Mucosa of gallbladder (tissue), 1 donor: ENCODE data around the gene GRIA1. TPM values are rescaled to one million over a fixed set of nuclear protein-coding genes. Genes with fewer than 3 reads are reported as not detected.

Experiments
- DNase-seq: peaks from one replicate; pipeline ENCODE4 v3.0.0-alpha.2; 2020; ENCODE audit warnings: low spot score
- total RNA-seq: library from RNA; stranded (reverse); gene quantifications from one replicate; pipeline ENCODE4 v1.2.1, GENCODE V29; 2021
- donor health status: DM: no; HTN: no; CAD: no.

GRIA1 gene
- total RNA-seq, 1 donor from 2014 or later: not detected

DNA sequence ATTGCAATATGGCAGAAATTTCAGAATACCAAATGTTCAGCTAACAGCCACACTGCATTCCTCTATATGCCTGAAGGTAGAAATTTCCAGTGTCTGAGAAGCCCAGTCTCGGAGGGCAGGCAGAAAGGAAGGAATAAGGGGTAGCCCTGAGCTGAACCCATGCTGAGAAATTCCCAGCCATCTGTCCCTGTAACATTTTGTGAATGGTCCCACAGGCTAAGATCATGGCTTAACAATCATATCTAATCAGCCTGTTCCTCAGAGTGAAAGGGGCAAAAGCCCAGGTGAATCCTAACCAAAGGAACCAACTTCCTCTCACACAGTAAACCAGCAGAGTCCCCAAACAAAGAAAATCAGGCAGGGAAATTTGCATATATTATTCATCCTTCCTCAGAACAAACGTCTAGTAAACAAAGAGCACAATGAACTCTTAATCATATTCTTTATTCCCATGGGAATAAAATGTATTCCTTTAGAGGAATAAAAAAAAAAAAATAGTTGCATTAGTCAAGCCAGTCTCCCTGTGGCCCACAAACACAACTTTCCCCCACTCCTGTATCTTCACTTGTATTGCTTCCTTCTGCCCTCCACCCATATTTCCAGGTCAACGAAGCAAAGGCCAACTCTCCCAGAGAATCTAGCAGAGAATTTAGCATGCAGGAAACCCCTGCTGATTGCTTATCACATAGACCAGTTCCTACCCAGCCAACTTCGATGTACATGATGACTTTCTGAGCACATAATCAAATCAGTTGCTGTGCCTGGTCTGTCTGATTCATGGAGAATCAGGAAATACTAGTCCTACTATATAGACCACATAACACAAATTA lies 290.6 kb downstream of the GRIA1 start:
- DNase-seq: no peak

DNA sequence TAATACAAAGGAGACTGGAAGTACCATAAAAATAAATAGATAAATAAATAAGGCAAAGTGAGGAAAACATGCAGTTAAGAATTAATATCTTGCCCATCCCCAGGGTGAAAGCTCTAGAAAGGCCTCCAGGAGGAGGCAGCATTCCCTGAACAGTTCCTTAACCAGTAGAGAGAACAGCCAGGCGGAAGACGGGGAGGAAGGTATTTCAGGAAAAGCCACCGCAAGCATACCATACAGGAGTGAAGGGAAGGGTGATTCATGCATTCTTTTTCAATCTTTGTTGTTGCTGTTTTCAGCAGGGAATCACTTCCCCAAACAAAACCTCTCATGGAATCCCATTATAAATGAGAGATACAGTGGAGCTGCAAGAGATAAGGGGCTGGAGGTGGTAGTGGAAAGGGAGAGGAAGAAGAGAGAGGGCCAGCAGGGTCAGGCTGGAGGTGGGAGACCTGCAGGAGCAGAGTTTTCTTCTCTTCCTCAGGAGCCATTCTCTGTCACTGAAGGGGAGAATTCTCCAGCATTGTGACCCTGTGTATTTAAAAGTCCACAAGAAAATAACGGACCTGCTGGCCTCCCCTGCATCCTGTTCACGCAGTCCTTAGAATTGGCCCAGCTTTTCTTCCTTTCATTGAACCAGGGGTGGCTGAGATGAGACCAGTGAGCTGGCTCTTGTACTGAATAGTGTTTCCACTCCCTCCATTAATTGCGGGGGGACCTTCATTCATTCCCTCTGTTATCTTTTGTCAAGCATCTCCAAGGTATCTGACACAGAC lies 292.3 kb downstream of the GRIA1 start:
- DNase-seq: no peak

DNA sequence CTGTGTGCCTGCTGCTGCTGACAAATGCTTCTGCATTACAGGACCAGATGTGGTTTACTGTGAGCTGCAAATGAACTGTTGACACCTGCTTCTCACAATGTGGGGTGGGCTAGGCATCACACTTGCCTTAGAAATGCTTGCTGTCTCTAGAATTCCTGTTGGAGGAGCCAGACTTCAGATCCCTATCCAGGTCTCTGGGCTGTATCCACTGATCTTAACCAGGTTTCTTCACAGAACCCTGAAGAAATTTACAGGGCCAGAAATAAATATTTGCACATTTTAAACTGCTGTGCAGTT lies 292.8 kb downstream of the GRIA1 start:
- DNase-seq: no peak

DNA sequence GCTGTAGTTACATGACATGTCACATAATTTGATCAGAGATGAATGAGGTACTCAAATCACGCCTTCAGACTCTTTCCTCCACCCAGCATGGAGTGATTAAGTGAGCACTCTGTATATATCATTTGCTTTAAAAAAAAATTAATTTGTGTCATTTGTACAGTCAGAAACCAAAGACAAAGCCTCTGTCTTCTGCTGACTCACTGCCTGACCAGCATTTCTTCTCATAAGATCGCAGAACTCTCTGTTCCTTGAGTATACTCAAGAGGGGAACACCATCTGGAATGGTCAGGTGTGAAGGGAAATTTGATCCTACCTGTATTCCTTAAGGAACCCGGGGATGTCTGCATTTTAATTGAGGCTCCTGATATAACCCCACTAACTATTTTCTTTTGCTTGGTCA lies 293.8 kb downstream of the GRIA1 start:
- no peak for DNase-seq

DNA sequence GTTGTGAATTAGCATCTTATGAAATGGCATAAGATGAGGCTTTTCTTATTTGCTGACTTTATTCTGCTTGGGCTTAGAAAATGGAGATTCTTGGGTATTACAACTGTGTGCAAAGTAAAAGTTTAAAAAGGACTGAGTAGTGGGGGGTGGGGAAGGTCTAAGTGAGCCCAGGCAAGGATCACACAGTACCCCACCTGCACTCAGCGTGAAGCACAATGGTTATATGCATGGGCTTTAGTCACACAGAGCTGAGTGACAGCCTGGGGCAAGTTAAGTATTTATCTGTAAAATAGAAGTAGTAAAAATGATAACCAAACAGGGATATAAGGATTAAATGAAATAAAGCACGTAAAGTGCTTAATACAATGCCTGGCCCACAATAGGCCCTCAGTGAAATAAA lies 300.9 kb downstream of the GRIA1 start:
- DNase-seq: no peak

DNA sequence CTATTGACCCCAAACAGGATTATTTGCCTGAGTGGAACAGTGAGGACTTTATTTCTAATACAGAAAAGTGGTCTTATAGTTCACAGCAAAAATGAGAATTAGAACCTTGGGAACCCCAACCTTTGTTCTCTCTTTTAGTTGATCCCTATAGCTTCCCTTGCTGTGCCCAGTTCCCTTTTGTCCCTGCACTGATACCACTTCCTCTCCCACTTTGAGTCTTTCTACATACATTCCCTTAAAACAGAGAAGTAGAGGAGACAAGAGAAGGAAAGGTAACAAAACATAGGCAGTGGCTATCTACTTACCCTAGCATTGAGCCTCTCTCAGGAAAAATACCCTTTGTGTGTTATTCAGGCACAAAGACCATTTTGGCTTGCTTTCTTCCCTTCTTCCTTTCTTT lies 301.8 kb downstream of the GRIA1 start:
- DNase-seq: no peak

DNA sequence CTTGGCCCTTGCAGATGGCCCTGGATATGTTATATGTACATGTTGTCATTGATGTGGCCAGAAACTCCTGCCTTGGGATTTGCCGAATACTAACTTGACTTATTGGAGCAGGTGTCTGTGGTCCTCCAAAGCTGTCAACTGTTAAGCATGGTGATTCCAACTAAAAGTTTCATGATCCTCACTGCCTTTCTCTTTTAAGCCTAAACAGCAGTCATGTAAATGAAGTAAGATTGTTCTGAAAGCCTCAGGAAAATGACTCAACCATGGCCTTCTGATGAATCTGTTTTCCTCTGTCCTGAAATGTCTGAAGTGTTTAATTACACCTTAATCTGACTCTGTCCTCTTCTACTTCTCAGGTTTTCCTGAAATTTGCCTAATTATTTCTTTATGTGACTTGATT lies 303.2 kb downstream of the GRIA1 start:
- DNase-seq: no peak

DNA sequence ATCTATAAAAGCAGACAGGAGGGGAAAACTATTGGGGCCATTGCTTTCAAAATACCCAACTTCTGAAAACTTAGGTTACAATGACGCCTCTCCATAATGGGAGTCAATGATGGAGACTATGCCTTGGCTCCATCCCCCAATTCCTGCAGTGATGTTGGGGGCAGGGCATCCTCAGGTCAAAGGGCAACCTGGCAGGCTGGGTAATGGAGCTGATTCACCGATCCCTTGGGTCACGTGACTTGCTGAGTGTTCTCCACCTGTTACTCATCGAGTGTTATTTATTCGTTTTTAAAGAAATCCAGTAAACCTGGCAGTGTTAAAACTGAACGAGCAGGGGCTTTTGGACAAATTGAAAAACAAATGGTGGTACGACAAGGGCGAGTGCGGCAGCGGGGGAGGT lies 303.9 kb downstream of the GRIA1 start:
- no peak for DNase-seq

DNA sequence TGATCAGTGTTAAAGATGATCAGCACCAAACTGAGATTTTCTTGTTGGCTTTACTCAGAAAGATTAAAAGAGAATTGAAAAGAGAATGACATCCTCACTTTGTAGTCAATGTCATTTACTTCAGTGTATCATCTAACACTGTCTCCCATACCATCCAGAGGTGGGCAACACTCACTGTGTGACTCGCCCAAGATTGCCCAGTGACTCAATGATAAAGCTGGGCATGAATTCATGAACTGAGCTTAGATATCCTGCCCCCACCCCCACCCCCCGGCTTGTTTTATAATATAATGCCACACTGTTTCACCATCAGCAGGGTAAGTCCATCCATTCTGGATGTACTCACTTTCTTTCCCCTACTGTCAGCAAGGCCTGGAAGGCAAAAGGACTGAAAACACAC lies 306.1 kb downstream of the GRIA1 start:
- no peak for DNase-seq

DNA sequence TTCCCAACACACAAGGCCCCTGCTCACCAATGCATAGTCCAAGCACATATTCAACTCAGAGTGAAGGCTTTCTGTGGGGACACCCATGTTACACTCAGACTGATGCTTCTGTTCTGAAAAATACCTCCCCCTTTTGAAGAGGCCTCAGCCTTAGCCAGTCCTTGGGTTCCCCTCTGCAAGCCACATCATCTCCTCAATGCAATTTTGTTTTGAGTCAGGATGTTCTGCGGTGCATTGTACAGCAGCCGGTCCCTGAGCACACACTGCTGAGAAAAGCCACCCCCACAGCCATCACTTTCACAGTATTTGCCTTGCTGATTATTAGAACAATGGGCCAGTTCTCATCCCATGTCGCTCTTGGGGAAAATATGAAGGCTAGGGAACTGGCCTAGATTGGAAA lies 307.0 kb downstream of the GRIA1 start:
- DNase-seq: no peak

DNA sequence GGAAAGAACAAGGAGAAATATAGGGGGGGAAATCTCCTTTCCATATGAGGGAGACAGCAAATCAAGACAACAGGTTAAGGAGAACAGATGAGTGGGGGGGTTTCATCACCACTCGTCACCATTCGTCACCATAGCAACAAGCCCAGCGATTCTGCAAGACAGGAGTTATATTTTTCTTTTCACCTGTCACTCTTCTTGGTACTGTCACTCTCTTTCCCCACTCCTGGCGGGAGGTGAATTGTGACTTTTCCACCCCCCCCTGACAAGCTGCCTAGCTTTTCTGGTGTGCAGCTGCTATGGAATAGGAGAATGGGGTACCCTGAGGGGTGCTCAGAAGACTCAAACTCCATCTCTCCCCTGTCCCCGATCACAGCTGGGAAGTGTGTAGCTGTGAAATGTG lies 308.4 kb downstream of the GRIA1 start:
- DNase-seq: no peak

DNA sequence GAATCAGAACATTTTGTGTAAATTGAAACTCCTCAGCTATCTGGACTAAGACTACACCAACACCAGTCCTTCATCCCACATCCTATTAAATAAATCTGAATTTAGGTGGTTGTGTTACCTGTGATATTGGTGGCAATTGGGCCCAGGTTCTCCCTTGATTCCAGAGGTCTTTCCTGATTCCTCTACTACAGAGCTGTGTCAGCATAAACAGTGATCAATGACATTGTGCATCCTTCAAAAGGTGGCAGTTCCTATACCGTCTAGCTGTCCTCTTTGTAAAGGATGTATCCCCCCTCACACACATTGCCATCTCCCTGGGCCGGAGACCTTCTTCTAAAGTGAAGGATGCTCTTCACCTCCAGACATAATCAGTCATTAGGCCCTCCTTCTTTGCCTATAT lies 309.0 kb downstream of the GRIA1 start:
- no peak for DNase-seq

DNA sequence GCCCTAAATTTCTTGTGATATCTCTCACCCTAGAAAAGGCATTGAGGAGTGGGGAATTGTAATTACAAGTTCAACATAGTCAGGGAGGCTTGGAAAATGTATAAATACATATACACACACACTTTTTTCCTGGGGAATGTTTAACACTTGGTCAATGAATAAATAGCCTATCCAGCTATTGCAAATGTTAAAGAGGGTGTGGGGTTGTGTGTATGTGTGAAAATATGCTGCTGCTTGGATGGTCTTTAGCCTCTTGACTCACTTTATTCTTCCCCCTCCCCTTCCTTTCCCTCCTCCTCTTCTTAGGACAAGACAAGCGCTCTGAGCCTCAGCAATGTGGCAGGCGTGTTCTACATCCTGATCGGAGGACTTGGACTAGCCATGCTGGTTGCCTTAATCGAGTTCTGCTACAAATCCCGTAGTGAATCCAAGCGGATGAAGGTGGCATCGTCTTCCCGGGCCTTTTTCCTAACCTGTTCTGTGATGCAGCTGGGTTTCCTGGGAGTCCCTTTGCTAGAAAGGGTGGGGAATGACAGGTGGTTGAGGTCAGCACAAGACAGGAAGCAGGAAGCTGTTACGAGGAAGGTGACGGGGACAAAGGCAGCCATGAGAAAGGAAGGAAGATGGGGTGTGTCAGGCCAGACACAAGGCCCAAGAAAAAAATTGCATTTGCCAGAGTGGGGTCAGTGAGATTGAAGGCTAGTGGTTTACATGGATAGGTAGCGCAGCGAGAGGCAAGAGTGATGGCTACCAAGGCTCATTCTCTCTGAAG lies 311.8 kb downstream of the GRIA1 start:
- DNase-seq: no peak

DNA sequence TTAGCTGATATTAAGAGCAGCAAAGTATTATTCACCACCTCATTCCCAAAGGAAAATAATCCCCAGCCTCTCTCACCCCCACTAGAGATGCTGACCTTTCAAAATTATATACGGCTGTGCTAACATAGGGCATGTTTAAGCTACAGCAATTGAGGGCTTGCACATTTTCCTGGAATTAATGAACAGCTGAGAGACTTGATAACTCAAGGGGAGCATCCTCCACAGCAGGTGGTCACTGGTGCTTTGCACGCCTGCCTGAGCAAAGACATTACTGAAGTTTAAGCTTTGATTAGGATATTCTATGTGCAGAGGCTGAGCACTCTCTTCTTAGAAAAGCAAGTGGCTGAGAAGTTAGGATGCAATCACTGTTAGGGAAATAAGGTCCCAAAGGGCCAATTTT lies 317.3 kb downstream of the GRIA1 start:
- DNase-seq: no peak

DNA sequence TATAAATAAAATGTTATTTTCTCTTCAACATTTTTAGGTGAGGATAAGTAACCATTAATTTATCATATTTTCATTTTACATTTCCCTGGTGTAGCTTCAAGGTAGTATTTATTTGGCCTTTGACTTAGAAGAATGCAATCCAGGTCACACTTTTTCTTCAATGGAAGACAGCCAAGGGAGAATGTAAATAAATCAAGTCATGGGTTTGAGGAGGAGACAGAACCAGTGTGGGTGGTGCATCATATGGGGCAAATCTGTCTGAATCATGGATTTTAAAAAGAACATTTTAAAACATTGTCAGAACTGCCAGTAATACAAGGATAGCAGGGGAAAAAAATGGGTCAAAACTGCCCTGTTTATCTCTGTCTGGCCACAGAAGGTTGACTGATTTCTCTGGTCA lies 318.7 kb downstream of the GRIA1 start:
- no peak for DNase-seq

DNA sequence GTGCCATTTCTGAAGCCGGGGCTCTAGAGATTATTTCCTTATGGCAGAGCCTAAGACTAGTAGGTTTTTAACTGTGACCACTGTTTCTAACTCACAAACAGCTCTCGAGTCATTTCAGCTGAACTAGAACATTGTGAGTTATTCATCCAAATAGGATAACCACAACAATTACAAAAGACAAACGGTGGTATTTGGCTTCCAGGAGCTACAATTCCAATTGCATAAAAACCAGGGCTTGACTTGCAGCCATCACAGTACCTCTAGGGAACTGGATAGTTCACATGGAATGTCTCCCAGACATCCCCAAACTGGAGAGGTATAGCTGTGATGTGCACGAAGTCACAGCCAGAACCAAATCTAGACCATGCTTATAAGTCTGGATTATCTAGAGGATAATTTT lies 323.4 kb downstream of the GRIA1 start:
- no peak for DNase-seq

DNA sequence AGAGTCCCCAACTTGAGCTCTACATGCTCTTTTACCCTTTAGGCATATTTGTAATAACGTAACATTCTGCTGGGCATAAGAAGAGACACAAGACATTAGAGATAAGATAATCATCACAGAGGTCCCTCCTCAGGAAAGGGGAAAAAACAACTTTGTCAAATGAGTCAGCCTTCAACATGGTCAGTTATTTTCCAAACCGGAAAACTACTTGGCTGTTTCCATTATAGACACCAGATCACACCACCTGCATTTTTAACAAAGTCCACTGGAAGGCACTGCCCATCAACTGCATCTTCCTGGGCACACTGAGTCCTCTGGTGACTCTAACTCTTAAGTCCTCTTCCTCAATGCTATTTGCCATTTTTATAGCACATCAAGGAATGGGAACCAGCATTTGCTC lies 326.4 kb downstream of the GRIA1 start:
- no peak for DNase-seq

DNA sequence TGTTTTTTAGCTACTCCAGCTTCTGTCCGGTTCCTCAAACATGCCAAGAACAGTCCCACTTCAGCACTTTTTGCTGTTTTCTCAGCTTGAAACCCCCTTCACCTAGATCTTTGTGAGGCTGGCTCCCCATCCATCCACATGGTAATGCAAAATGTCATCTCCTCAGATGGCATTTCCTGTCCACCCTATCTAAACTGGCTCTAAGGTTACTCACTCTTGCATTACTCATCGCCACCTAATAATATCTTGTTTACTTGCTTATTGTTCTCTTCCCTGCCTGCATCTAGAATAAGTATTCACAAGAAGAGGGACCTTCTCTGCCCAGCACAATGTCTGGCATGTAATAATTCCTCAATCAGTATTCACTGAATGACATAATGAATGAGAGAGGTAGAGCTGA lies 328.2 kb downstream of the GRIA1 start:
- no peak for DNase-seq

DNA sequence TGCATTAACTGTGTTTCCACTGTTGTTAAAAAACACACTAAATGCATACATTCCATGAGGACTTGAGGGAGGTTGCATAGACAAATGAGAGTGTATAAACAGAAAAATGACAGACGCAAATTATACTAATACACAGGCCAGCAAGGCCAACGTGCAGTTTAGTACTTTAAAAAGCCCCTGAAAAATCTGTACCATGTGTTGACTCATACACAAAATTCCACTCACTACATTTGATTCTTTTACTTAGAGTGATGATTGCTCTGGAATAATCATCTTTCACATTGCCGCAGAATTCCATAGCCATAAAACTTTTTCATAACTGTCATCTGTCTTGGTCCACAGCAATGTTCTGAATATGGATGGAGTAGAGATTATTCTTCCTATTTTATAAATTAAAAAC lies 332.6 kb downstream of the GRIA1 start:
- DNase-seq: no peak

DNA sequence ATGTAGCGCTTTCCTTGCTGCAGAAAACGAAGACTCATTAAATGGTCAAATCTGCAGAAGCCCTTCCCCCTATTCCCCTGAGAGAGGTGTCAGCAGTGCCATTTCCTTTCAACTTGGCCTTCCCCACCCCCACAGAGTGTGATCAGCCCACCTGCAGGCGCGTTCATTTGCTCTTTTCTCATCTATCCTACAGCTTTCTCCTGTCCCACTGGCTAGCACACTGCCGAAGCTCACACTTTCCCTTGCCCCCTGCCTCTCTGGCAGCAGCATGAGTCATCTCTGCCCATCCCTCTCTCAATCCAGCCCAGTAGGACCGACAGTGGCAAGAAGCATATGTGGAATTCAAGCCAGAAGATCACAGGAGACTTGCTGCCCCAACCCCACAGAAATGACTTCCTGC lies 334.4 kb downstream of the GRIA1 start:
- no peak for DNase-seq

DNA sequence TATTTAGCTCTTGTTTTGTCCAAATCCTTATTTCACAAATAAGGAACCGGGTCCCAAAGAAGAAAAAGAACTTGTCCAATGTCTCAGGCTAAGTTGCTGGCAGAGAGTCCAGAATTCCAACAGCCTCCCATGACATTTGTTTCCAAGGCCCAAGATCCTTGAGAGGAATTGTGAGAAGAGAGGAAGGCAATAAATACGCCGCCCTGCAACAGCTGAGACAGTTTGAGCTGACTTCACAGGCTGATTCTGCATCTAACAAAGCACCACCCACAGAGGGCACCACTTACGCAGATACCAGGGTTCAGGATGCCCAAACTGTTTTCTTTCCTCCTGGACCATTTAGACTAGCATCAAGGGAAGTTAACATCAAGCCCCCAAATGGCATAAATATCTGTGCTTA lies 336.9 kb downstream of the GRIA1 start:
- DNase-seq: no peak

DNA sequence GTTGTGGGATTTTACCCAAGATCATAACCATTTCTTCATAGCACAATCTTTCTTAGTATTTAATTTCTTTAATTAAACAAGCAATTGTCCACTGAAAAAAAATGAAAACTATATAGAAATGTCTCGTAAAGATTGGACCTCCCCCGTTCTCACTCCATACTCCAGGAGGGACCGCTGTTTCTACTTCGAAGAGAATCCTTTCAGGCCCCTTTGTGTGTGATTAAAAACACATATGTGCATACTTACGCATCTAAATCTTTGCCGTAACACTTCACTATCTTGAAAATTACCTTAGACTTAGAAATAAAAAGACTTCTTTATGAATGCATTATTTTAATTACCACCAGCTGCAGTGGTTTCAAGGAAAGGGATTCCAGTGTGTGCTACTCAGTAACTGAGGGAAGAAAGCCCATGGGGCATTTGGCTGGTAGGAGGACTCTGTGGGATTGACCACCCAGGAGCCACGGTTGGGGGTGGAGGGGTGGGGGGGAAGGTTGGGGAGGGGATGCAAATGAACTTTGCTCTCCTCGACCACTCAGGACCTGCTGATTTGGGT lies 339.1 kb downstream of the GRIA1 start:
- no peak for DNase-seq

DNA sequence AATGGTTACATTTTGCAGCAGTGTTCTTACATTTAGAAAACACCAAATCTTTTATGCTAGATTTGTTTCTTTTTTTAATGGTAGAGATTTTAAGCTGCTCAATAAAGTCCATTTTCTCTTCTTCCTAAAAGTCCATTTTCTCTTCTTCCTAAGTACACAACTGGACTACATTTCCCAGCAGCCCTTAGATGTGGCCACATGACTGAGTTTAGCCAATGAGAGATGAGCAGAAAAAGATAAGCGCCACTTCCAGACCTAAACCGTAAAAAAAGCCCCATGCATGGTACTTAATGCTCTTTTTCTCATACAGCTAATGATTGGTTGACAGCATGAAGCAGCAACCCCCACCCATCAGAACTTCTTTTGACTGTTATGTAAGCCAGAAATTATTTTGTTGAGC lies 341.5 kb downstream of the GRIA1 start:
- DNase-seq: no peak
